Spleen (tissue), 11 donors: ENCODE measurements around the gene ATF6B. TPM values are rescaled to one million over a fixed set of nuclear protein-coding genes. Genes with fewer than 3 reads are reported as not detected.
A peak's percentile ranks its signal among the peaks of the same experiment; 100 is the strongest.

Source experiments
- DNase-seq: peaks from one replicate; pipeline ENCODE4 v3.0.0-alpha.2; 2020
- H3K27ac ChIP-seq, 8 donors: fragments of 200-600 bp; sonication (generic) in 7 of 8; 1 replicate in 4 of 8; 2 replicates in 4 of 8; pipeline versions ENCODE4 v1.5.0 to v1.8.0; 2016 to 2021; ENCODE audit warnings: inconsistent platforms in 4 of 8, mild to moderate bottlenecking in 4 of 8, moderate library complexity in 1 of 8
- H3K27me3 ChIP-seq, 7 donors: fragments of 200-600 bp; sonication (generic) in 6 of 7; replicated peaks in 1 of 7; 1 replicate in 4 of 7; 2 replicates in 3 of 7; pipeline versions ENCODE4 v1.5.0 to v1.8.0; 2016 to 2021; ENCODE audit warnings: inconsistent platforms in 3 of 7, mild to moderate bottlenecking in 1 of 7
- H3K36me3 ChIP-seq, 6 donors: fragments of 200-600 bp; sonication (generic) in 5 of 6; 1 replicate in 4 of 6; 2 replicates in 2 of 6; pipeline versions ENCODE4 v1.5.0 to v1.8.0; 2016 to 2021; ENCODE audit warnings: inconsistent platforms in 2 of 6
- H3K4me1 ChIP-seq, 6 donors: fragments of 200-600 bp; sonication (generic) in 5 of 6; 1 replicate in 3 of 6; 2 replicates in 3 of 6; pipeline versions ENCODE4 v1.5.0 to v1.8.0; 2016 to 2021; ENCODE audit warnings: inconsistent platforms in 3 of 6
- H3K4me3 ChIP-seq, 8 donors: fragments of 200-600 bp; sonication (generic) in 7 of 8; 1 replicate in 4 of 8; 2 replicates in 4 of 8; pipeline versions ENCODE4 v1.5.0 to v1.8.0; 2016 to 2021; ENCODE audit warnings: inconsistent platforms in 4 of 8, mild to moderate bottlenecking in 4 of 8, moderate library complexity in 2 of 8
- H3K9me3 ChIP-seq, 8 donors: fragments of 200-600 bp; sonication (generic) in 7 of 8; 1 replicate in 4 of 8; 2 replicates in 4 of 8; pipeline versions ENCODE4 v1.5.0 to v1.8.0; 2016 to 2021; ENCODE audit warnings: inconsistent platforms in 4 of 8
- CTCF ChIP-seq, 11 experiments: fragments of 200-600 bp in 7 of 11; fragments of 450-650 bp in 4 of 11; sonication (generic) in 4 of 11; IDR thresholded peaks in 8 of 11; conservative IDR thresholded peaks in 3 of 11; 1 replicate in 7 of 11; 2 replicates in 4 of 11; pipeline versions ENCODE4 v1.4.0 to v1.8.0; 2016 to 2021; ENCODE audit warnings: antibody characterized with exemption in 11 of 11, inconsistent platforms in 4 of 11, mild to moderate bottlenecking in 1 of 11
- POLR2A ChIP-seq, 3 donors: fragments of 450-650 bp; IDR thresholded peaks; one replicate each; pipeline ENCODE4 v1.5.1; 2017; ENCODE audit warnings: antibody characterized with exemption in 3 of 3, mild to moderate bottlenecking in 1 of 3
- POLR2AphosphoS5 ChIP-seq, 3 donors: sonication (generic); formaldehyde crosslinking; IDR thresholded peaks; one replicate each; pipeline ENCODE4 v1.5.1; 2017; ENCODE audit warnings: antibody characterized with exemption in 3 of 3
- WGBS, 5 donors: extraction: QIAGEN DNeasy Blood & Tissue Kit in 3 of 5; methylation state at CpG; one replicate each; pipeline versions ENCODE4 v1.1.5 to v1.1.7; 2013 to 2018; 5-methylcytosine and 5-hydroxymethylcytosine counted together
- intact Hi-C: fragments of 100-400 bp; cut with DNase I; formaldehyde crosslinking; loops from one replicate; pipeline ENCODE4 v1.15.0; 2023; ENCODE audit warnings: low total_unique reads
- polyA plus RNA-seq, 3 donors: library from polyadenylated mRNA; stranded (reverse); fragments of 200-250 nt; gene quantifications; one replicate each; pipeline ENCODE4 v1.2.1, GENCODE V29; 2013
- total RNA-seq, 7 donors: library from RNA; depleted of rRNA in 3 of 7; stranded (reverse); fragments of >200 nt in 3 of 7; fragmentation: NEBNext Ultra II Directional in 4 of 7; extraction: Animal tissue kit (Norgen Biotek cat#: 25700) in 4 of 7; gene quantifications; one replicate each; pipeline versions ENCODE4 v1.1.0 to v1.2.1, GENCODE V29; 2016 to 2021
- donor health status: healthy with polysubstance abuse.
- donor health status: DM: no; HTN: no; CAD: no; lungs with moderate emphysema.
- donor health status: DM: no; HTN: no; CAD: no.
- donor health status: Bipolar disorder and iron deficiency.
- donor health status: healthy.
- donor health status: DM: no; HTN: no; CAD: no.
- donor health status: DM: yes; HTN: yes; CAD: no.

Gene ATF6B
- total and polyA plus RNA-seq, 10 donors: 45.3 to 126 (median 92.7) TPM

GRCh38 chr6:32082935-32083334 lies 45.1 kb downstream of the ATF6B start:
- peak; percentile 80 for DNase-seq
- TF ChIP-seq POLR2A (IDR thresholded peaks at IDR 0.05) (no peak), POLR2AphosphoS5 (IDR thresholded peaks at IDR 0.05) (peak; percentile 42 to 73 (median 59)), CTCF (IDR thresholded peaks at IDR 0.05 in 8 of 11, conservative IDR thresholded peaks at IDR 0.05 in 3 of 11) (no peak)
- H3K36me3 ChIP-seq: peaks cover 0 to 47% (median 0%) of the 10 kb centered on the region in 6 donors
- peak overlapping the region in 5 of 8 donors; percentile 54 to 71 (median 69) for H3K27ac ChIP-seq
- intact Hi-C loops: no loop called here
- H3K4me3 ChIP-seq: no peak overlapping the region
- H3K27me3 ChIP-seq: peaks cover 0 to 39% (median 13%) of the 10 kb centered on the region in 7 donors
- H3K4me1 ChIP-seq: peaks cover 12 to 50% (median 33%) of the 10 kb centered on the region in 6 donors
- WGBS, 5 donors: 50 to 74% (median 64%) methylated on average over 9 of the region's 9 CpGs
- H3K9me3 ChIP-seq: no peaks in the 10 kb centered on the region

- Histone ChIP-seq H3K4me1 (peaks cover 12 to 46% (median 28%) of the 10 kb centered on the region in 6 donors), H3K36me3 (peaks cover 0 to 49% (median 0%) of the 10 kb centered on the region in 6 donors), H3K27ac (peak overlapping the region in 6 of 8 donors; percentile 51 to 71 (median 67)), H3K27me3 (peaks cover 0 to 35% (median 13%) of the 10 kb centered on the region in 7 donors), H3K9me3 (no peaks in the 10 kb centered on the region), H3K4me3 (no peak overlapping the region)
- DNase-seq: no peak
- WGBS, 5 donors: 52 to 66% (median 62%) methylated on average over 6 of the region's 6 CpGs
- intact Hi-C loops: no loop called here
- TF ChIP-seq POLR2A (IDR thresholded peaks at IDR 0.05): no peak
Measured at GRCh38 chr6:32082478-32082877, 45.6 kb downstream of the ATF6B start.

- H3K9me3 ChIP-seq: no peaks in the 10 kb centered on the region
- peaks cover 0 to 24% (median 3%) of the 10 kb centered on the region in 7 donors for H3K27me3 ChIP-seq
- H3K4me1 ChIP-seq: peaks cover 2 to 38% (median 17%) of the 10 kb centered on the region in 6 donors
- H3K27ac ChIP-seq: peak overlapping the region in 7 of 8 donors; percentile 29 to 71 (median 65)
- DNase-seq: no peak
- intact Hi-C loops: no loop called here
- WGBS, 5 donors: 54 to 78% (median 70%) methylated on average over 15 to 22 of the region's 22 CpGs
- H3K4me3 ChIP-seq: no peak overlapping the region
- H3K36me3 ChIP-seq: peaks cover 0 to 56% (median 0%) of the 10 kb centered on the region in 6 donors
- peak; percentile 23 to 62 (median 35) for TF ChIP-seq POLR2AphosphoS5 (IDR thresholded peaks at IDR 0.05)
- no peak for TF ChIP-seq POLR2A (IDR thresholded peaks at IDR 0.05)
Measured at GRCh38 chr6:32081168-32081990, 46.7 kb downstream of the ATF6B start.

- WGBS, 5 donors: 56 to 82% (median 69%) methylated on average over 6 to 7 of the region's 7 CpGs
- intact Hi-C loops: no loop called here
- H3K27ac ChIP-seq: peak overlapping the region in 5 of 8 donors; percentile 1 to 29 (median 27)
Measured at GRCh38 chr6:32079566-32080290, 48.3 kb downstream of the ATF6B start.

More at GRCh38 chr6:32079566-32080290, 48.3 kb downstream of the ATF6B start:
- H3K36me3 ChIP-seq: peaks cover 0 to 67% (median 0%) of the 10 kb centered on the region in 6 donors
- H3K4me3 ChIP-seq: no peak overlapping the region
- DNase-seq: peak; percentile 23
- TF ChIP-seq CTCF (IDR thresholded peaks at IDR 0.05 in 8 of 11, conservative IDR thresholded peaks at IDR 0.05 in 3 of 11): no peak
- no peak for TF ChIP-seq POLR2AphosphoS5 (IDR thresholded peaks at IDR 0.05)
- H3K27me3 ChIP-seq: peaks cover 0 to 9% (median 0%) of the 10 kb centered on the region in 7 donors
- peaks cover 0 to 34% (median 15%) of the 10 kb centered on the region in 6 donors for H3K4me1 ChIP-seq
- no peaks in the 10 kb centered on the region for H3K9me3 ChIP-seq
